HEK293 (cell line): ENCODE measurements around the gene PRMT1.

ENCODE experiments used
- GFI1B ChIP-seq: fragments of 450-650 bp; formaldehyde crosslinking; IDR thresholded peaks from 2 replicates; pipeline ENCODE4 v1.5.1; 2016; ENCODE audit warnings: missing biosample characterization, missing genetic modification characterization
- TCF7L2 ChIP-seq: IDR thresholded peaks from 2 replicates; pipeline ENCODE4 v1.6.1; 2011; ENCODE audit warnings: low read depth, mild to moderate bottlenecking, inconsistent platforms, low read length, moderate library complexity, borderline replicate concordance
- YY1 ChIP-seq: fragments of 450-650 bp; formaldehyde crosslinking; IDR thresholded peaks from 2 replicates; pipeline ENCODE4 v1.5.1; 2018; ENCODE audit warnings: missing biosample characterization, missing genetic modification characterization
- ZBTB7A ChIP-seq: fragments of 450-650 bp; formaldehyde crosslinking; IDR thresholded peaks from 2 replicates; pipeline ENCODE4 v1.5.1; 2016; ENCODE audit warnings: low read depth, missing biosample characterization, missing genetic modification characterization
- ZNF155 ChIP-seq: fragments of 450-650 bp; formaldehyde crosslinking; IDR thresholded peaks from 2 replicates; pipeline ENCODE4 v1.5.1; 2016; ENCODE audit warnings: missing biosample characterization, missing genetic modification characterization
- ZNF549 ChIP-seq: fragments of 450-650 bp; IDR thresholded peaks from 2 replicates; pipeline ENCODE4 v1.5.1; 2018; ENCODE audit warnings: missing biosample characterization, missing genetic modification characterization, mild to moderate bottlenecking, inconsistent platforms, moderate library complexity
- ZNF555 ChIP-seq: fragments of 450-650 bp; formaldehyde crosslinking; conservative IDR thresholded peaks from 2 replicates; pipeline ENCODE4 v1.5.1; 2017; ENCODE audit warnings: missing biosample characterization, mild to moderate bottlenecking, missing genetic modification characterization, inconsistent platforms
- ZNF768 ChIP-seq: fragments of 450-650 bp; formaldehyde crosslinking; IDR thresholded peaks from 2 replicates; pipeline ENCODE4 v1.5.1; 2018; ENCODE audit warnings: missing biosample characterization, mild to moderate bottlenecking, missing genetic modification characterization
- TF ChIP-seq, protein P1 (sequence below): fragments of 450-650 bp; formaldehyde crosslinking; IDR thresholded peaks from 2 replicates; pipeline ENCODE4 v1.5.1; 2016; ENCODE audit warnings: missing biosample characterization, missing genetic modification characterization

DNA sequence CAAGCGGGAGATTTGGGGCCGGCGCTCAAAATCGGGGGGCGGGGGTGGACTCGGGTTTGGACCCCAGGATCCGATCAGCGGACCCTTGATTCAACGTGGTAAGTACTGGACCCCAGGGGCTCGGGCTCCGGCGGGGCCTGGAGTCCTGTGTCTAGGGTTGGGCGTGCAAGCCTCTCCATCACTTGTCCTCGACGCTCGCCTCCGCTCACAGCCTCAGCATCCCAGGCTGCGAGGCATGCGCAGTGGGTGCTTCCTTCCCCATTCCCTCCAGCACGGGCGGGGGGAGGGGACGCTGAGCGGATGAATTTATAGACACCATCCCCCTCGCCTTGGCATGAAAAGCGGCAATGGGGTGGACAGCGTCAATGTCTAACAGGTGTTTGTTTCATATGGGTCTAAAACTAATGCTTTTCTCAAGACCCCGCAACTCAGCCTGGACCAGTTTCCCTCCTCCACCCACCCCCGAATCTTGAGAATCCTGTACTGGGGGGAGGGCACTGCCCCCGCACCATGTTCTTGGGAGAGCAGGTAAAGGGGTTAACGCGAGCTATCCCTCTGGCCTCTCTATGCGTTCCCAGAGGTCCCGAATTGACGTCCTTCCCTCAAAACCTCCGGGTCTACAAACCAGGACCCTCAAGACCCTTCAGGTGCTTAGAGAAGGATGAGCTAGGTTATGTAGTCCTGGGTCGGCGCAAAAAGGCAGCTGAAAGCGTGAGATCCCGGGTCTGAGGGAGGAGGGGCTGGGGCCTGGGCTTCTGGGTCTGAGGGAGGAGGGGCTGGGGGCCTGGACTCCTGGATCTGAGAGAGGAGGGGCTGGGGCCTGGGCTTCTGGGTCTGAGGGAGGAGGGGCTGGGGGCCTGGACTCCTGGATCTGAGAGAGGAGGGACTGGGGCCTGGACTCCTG is 14.4 kb downstream of the PRMT1 start:
- TF ChIP-seq YY1 = no peak
- TF ChIP-seq, protein P1, sequence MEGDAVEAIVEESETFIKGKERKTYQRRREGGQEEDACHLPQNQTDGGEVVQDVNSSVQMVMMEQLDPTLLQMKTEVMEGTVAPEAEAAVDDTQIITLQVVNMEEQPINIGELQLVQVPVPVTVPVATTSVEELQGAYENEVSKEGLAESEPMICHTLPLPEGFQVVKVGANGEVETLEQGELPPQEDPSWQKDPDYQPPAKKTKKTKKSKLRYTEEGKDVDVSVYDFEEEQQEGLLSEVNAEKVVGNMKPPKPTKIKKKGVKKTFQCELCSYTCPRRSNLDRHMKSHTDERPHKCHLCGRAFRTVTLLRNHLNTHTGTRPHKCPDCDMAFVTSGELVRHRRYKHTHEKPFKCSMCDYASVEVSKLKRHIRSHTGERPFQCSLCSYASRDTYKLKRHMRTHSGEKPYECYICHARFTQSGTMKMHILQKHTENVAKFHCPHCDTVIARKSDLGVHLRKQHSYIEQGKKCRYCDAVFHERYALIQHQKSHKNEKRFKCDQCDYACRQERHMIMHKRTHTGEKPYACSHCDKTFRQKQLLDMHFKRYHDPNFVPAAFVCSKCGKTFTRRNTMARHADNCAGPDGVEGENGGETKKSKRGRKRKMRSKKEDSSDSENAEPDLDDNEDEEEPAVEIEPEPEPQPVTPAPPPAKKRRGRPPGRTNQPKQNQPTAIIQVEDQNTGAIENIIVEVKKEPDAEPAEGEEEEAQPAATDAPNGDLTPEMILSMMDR (tag by site-specific recombination) = no peak
- TF ChIP-seq ZNF555 (tag by site-specific recombination) = no peak
- no peak for TF ChIP-seq GFI1B
- no peak for TF ChIP-seq ZBTB7A
- TF ChIP-seq TCF7L2 = no peak
- no peak for TF ChIP-seq ZNF155 (tag by site-specific recombination)
- TF ChIP-seq ZNF768 = no peak
- no peak for TF ChIP-seq ZNF549 (tag by site-specific recombination)
